ENCODE results near the gene ADGRV1. TPM values are rescaled to one million over a fixed set of nuclear protein-coding genes. Genes with fewer than 3 reads are reported as not detected.

Gene ADGRV1
- total and polyA plus RNA-seq, 9 of the 15 experiments (the other 6 are each of a cell fraction or from before 2014, with no cell fraction given) = 21.7 to 156 (median 58.2) TPM

- H4K20me1 ChIP-seq (replicated peaks; ENCODE audit: control insufficient read depth, insufficient read depth, low read length) = no peaks in the 10 kb centered on the region
- no TSS peak for BruUV-seq (replicated peaks)
- intact Hi-C loops (cut with micrococcal nuclease) (no loop called here), in situ Hi-C loops (cut with MboI) (no loop called here)
- ATAC-seq = no peak
- H3K27me3 ChIP-seq (ENCODE audit: control insufficient read depth in 2 of 2, insufficient read depth in 2 of 2, low read length in 2 of 2) = no peaks in the 10 kb centered on the region
- no peaks in the 10 kb centered on the region for H3K9me1 ChIP-seq (ENCODE audit: control insufficient read depth, insufficient read depth, low read length)
- no peak overlapping the region for H3K9ac ChIP-seq (ENCODE audit: insufficient read depth in 1 of 2, low read depth in 2 of 2, low read length in 2 of 2)
- no peaks in the 10 kb centered on the region for H3K9me3 ChIP-seq (replicated peaks; ENCODE audit: control insufficient read depth, insufficient read depth, low read depth, low read length)
- no peaks in the 10 kb centered on the region for H3K36me3 ChIP-seq (ENCODE audit: control insufficient read depth, insufficient read depth, low read length)
- 67% methylated on average over 4 of the region's 4 CpGs for WGBS (ENCODE audit: insufficient coverage, low coverage, missing lambda C conversion rate)
- no peaks in the 10 kb centered on the region for H3K79me2 ChIP-seq (ENCODE audit: control insufficient read depth, insufficient read depth, low read length)
- H3K4me2 ChIP-seq (ENCODE audit: insufficient read depth, low read length) = no peak overlapping the region
- H2AFZ ChIP-seq (ENCODE audit: low read depth, low read length) = no peak overlapping the region
- no peak overlapping the region for H3K27ac ChIP-seq (ENCODE audit: extremely low read depth, low read depth, low read length)
- ChIA-PET POLR2A (interaction anchor here (0.6 kb wide), 1 partner anchor 11 kb away, joined by 3 read pairs; no protein-coding TSS in a partner anchor), CTCF (ENCODE audit: low intra/inter-chr PET ratio) (no interaction called here)
- DNase-seq (ENCODE audit: extremely low read depth in 1 of 4, low spot score in 3 of 4) = no peak
- H3K4me3 ChIP-seq = no peak overlapping the region
- no peaks in the 10 kb centered on the region for H3K4me1 ChIP-seq (replicated peaks in 1 of 2; ENCODE audit: control insufficient read depth in 2 of 2, insufficient read depth in 2 of 2, low read length in 2 of 2)
- no peak for FAIRE-seq
- TF ChIP-seq ZNF57 (CRISPR knock-in tag; IDR thresholded peaks at IDR 0.05) = no peak
- TF ChIP-seq ZNF318 (IDR thresholded peaks at IDR 0.05; ENCODE audit: borderline replicate concordance in 1 of 2, low read depth in 1 of 2) = no peak
- TF ChIP-seq ZBTB8A (IDR thresholded peaks at IDR 0.05; ENCODE audit: partially characterized antibody) = no peak
- no peak for TF ChIP-seq HNRNPL (IDR thresholded peaks at IDR 0.05; ENCODE audit: low read depth, low read length)
- no peak for TF ChIP-seq ZNF76 (CRISPR knock-in tag; IDR thresholded peaks at IDR 0.05; ENCODE audit: borderline replicate concordance)
- no peak for TF ChIP-seq ZBTB26 (CRISPR knock-in tag; IDR thresholded peaks at IDR 0.05)
- no peak for TF ChIP-seq ETV5 (CRISPR knock-in tag; IDR thresholded peaks at IDR 0.05; ENCODE audit: low read depth)
- no peak for TF ChIP-seq THRB (CRISPR knock-in tag; conservative IDR thresholded peaks at IDR 0.05)
- no peak for TF ChIP-seq TFE3 (CRISPR knock-in tag; IDR thresholded peaks at IDR 0.05)
- TF ChIP-seq SRSF3 (IDR thresholded peaks at IDR 0.05; ENCODE audit: insufficient read depth, low read length) = no peak
Observed at GRCh38 chr5:91141642-91142041, 583.0 kb downstream of the ADGRV1 start.

Measured in K562 (cell line).